Fibroblast of lung (primary cell): ENCODE data around the gene LIPH.

Experiments
- EZH2 ChIP-seq: IDR thresholded peaks from 2 replicates; pipeline ENCODE4 v1.5.1; 2012; ENCODE audit warnings: low read length, control low read depth, mild to moderate bottlenecking; ENCODE audit errors: missing control alignments
- TF ChIP-seq, protein P1 (sequence below), 2 donors: IDR thresholded peaks in 1 of 2; conservative IDR thresholded peaks in 1 of 2; 1 replicate in 1 of 2; 2 replicates in 1 of 2; pipeline ENCODE4 v1.5.1; 2011 to 2012; ENCODE audit warnings: low read length in 2 of 2, control low read depth in 1 of 2, inconsistent platforms in 1 of 2, low read depth in 1 of 2, mild to moderate bottlenecking in 1 of 2

DNA sequence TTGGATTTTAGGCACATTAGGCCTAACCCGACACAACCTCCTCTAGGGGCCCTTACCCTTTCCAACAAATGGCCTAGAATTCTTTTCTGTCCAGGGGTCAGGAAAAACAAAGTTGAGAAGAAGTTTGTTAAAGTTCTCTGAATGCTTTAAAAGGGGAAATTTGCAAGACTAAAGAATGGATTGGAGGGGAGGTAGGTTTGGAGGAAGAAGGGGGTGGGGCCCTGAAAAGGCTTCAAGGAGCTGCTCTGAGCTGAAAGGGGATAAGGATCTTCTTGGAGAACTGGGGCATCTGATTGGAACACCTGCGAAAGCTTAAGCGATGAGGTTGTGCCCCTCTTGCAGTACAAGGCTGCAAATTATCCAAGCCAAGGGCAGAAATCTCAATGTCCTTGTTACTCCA is 29.8 kb upstream of the LIPH start:
- TF ChIP-seq, protein P1, sequence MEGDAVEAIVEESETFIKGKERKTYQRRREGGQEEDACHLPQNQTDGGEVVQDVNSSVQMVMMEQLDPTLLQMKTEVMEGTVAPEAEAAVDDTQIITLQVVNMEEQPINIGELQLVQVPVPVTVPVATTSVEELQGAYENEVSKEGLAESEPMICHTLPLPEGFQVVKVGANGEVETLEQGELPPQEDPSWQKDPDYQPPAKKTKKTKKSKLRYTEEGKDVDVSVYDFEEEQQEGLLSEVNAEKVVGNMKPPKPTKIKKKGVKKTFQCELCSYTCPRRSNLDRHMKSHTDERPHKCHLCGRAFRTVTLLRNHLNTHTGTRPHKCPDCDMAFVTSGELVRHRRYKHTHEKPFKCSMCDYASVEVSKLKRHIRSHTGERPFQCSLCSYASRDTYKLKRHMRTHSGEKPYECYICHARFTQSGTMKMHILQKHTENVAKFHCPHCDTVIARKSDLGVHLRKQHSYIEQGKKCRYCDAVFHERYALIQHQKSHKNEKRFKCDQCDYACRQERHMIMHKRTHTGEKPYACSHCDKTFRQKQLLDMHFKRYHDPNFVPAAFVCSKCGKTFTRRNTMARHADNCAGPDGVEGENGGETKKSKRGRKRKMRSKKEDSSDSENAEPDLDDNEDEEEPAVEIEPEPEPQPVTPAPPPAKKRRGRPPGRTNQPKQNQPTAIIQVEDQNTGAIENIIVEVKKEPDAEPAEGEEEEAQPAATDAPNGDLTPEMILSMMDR (conservative IDR thresholded peaks at IDR 0.05 in 1 of 2, IDR thresholded peaks at IDR 0.05 in 1 of 2; ENCODE audit: low read depth in 1 of 2, low read length in 2 of 2): no peak
- no peak for TF ChIP-seq EZH2
